Measurements from ENCODE around the gene EID2B.

EID2B gene

GRCh38 chr19:39532233-39533002 lies at the start of gene EID2B:
Gene EID2B, minus strand, starts transcription at chr19:39532852. Its CDS starts 50 bp downstream, at chr19:39532802.
- peak; percentile 97 for DNase-seq

- peak; percentile 34 for DNase-seq
Measured at GRCh38 chr19:39582442-39582841, 49.8 kb upstream of the EID2B start.

GRCh38 chr19:39568604-39569003 lies 36.0 kb upstream of the EID2B start:
- DNase-seq: peak; percentile 18

GRCh38 chr19:39566064-39566463 lies 33.4 kb upstream of the EID2B start:
- no peak for DNase-seq

GRCh38 chr19:39563408-39563807 lies 30.8 kb upstream of the EID2B start:
- DNase-seq: no peak

GRCh38 chr19:39558624-39559117 lies 26.0 kb upstream of the EID2B start:
- peak; percentile 31 for DNase-seq

GRCh38 chr19:39557811-39558623 lies 25.4 kb upstream of the EID2B start:
- DNase-seq: peak; percentile 36

- no peak for DNase-seq
Measured at GRCh38 chr19:39555883-39556282, 23.2 kb upstream of the EID2B start.

GRCh38 chr19:39554701-39555311 lies 22.2 kb upstream of the EID2B start:
- DNase-seq: no peak

- DNase-seq: no peak
Measured at GRCh38 chr19:39553082-39553652, 20.5 kb upstream of the EID2B start.

- no peak for DNase-seq
Measured at GRCh38 chr19:39550197-39550596, 17.5 kb upstream of the EID2B start.

GRCh38 chr19:39546599-39546998 lies 13.9 kb upstream of the EID2B start:
- no peak for DNase-seq

GRCh38 chr19:39544911-39545310 lies 12.3 kb upstream of the EID2B start:
- DNase-seq: no peak

GRCh38 chr19:39544226-39544903 lies 11.7 kb upstream of the EID2B start:
- DNase-seq: no peak

GRCh38 chr19:39543477-39543857 lies 10.8 kb upstream of the EID2B start:
- no peak for DNase-seq

- no peak for DNase-seq
Measured at GRCh38 chr19:39542206-39542605, 9.6 kb upstream of the EID2B start.

- DNase-seq: no peak
Measured at GRCh38 chr19:39540333-39540673, 7.7 kb upstream of the EID2B start.

GRCh38 chr19:39539518-39540332 lies 7.1 kb upstream of the EID2B start, which contains the start of gene EID2:
Gene EID2, minus strand, starts transcription at chr19:39540161. Its CDS starts 82 bp downstream, at chr19:39540079.
- peak; percentile 95 for DNase-seq

- peak; percentile 33 for DNase-seq
Measured at GRCh38 chr19:39539165-39539517, 6.5 kb upstream of the EID2B start.

GRCh38 chr19:39533791-39534190 lies 1.1 kb upstream of the EID2B start:
- no peak for DNase-seq

- DNase-seq: no peak
Measured at GRCh38 chr19:39533003-39533512, 406 bp upstream of the EID2B start.

GRCh38 chr19:39531834-39532232 lies 819 bp downstream of the EID2B start:
- DNase-seq: no peak

Measured in activated CD4-positive, alpha-beta T cell treated with anti-CD3 and anti-CD28 coated beads, Interleukin-10, Interleukin-2, amounts not matched to agents 100 ng/mL and 50 ng/mL, durations not matched to agents 16 hours and 8 hours (primary cell).